ENCODE measurements around the gene SULT1B1.

- TF ChIP-seq CTCF (conservative IDR thresholded peaks at IDR 0.05 in 1 of 2, IDR thresholded peaks at IDR 0.05 in 1 of 2; ENCODE audit: extremely low read depth in 1 of 2, insufficient read depth in 1 of 2, low read depth in 1 of 2, low read length in 2 of 2) (no peak), EZH2 (IDR thresholded peaks at IDR 0.05; ENCODE audit: borderline replicate concordance, low read length) (no peak)
These were observed 32.5 kb downstream of the SULT1B1 start for GRCh38 chr4:69727926-69728325.

All from mammary epithelial cell (primary cell).